NK-92 treated with Interleukin-12 subunit alpha and Interleukin-12 subunit beta, amount 100 ng/mL, for 24 hours (cell line): Measurements from ENCODE around the gene CORO7.
A peak's percentile ranks its signal among the peaks of the same experiment; 100 is the strongest.

ENCODE experiments used
- DNase-seq: peaks from one replicate; lab custom pipeline; 2025; lab: John Stamatoyannopoulos, UW

CORO7 gene

DNA sequence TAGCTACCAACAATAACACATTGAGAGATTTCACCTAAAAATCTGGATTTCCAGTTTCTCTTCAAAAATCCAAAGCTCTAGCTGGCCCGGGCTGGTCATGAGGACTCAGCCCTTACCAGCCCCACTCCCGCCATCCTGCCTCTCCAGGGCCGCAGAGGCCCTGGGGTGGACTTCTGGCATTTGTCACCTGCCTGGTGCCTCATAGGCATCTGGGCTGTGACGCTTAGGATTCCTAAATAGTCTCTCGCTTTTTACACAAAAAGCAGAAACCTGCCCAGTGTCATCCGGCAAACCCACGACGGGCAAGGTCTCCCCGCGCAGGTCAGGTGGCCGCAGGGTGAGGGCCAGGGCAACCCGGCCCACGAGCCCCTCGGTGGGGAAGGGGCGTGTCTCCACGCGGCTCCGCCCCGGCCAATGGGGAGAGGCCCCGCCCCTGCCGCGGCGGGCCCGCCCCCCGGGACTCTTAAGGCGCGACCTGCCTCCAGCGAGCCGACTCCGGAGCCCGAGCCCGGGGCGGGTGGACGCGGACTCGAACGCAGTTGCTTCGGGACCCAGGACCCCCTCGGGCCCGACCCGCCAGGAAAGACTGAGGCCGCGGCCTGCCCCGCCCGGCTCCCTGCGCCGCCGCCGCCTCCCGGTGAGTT, 44.9 kb downstream of the CORO7 start, which contains the start of gene VASN:
Gene VASN, plus strand, starts transcription at position 492 of the 644 bp plus-strand sequence. CDS start 9,030 bp downstream, outside the sequence.
- no peak for DNase-seq

- no peak for DNase-seq
Measured at GRCh38 chr16:4370570-4371356, 45.6 kb downstream of the CORO7 start.

GRCh38 chr16:4370151-4370550, 46.2 kb downstream of the CORO7 start:
- DNase-seq: no peak

GRCh38 chr16:4369007-4369733, 47.2 kb downstream of the CORO7 start:
- DNase-seq: no peak

- DNase-seq: no peak
Measured at GRCh38 chr16:4367393-4367856, 49.0 kb downstream of the CORO7 start.

GRCh38 chr16:4366016-4366415, 50.4 kb downstream of the CORO7 start:
- no peak for DNase-seq

DNA sequence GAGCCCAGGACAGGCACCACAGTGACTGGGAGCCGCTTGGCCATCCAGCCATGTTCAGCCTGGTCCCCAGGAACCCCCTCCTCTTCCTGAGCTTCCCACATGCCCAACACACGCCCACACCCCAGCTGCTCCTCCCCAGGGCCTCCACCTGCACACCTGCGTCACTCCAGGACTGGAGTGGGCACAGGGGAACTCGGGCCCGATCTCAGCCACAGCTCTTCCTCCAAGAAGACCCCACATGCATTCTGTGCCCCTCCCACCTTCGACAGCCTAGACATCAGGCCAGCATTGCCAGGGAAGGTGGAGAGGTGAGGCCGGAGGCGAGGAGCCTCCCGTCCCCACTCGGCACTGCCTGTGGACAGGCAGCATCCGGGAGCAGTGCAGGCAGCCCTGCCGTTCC, 50.8 kb downstream of the CORO7 start:
- DNase-seq: no peak

DNA sequence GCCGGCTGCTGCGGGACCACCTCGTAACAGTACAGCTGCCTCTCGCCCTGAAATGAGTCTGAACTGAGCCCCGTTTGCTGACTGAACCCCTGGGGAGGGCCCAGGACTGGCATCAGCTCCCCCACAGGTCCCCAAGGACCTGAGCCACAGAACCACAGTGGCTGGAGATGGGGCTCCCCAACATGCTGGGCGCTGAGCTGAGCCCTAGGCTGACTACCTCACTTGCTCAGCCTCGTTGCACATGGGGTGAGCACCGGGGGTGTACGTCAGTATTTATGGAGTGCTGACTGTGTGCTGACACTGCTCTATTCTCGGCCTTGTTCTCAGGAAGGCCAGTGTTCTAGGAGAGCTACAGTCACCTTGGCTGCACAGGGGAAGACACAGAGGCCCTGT, 51.4 kb downstream of the CORO7 start:
- no peak for DNase-seq

GRCh38 chr16:4364196-4365013, 52.0 kb downstream of the CORO7 start:
- DNase-seq: no peak

DNA sequence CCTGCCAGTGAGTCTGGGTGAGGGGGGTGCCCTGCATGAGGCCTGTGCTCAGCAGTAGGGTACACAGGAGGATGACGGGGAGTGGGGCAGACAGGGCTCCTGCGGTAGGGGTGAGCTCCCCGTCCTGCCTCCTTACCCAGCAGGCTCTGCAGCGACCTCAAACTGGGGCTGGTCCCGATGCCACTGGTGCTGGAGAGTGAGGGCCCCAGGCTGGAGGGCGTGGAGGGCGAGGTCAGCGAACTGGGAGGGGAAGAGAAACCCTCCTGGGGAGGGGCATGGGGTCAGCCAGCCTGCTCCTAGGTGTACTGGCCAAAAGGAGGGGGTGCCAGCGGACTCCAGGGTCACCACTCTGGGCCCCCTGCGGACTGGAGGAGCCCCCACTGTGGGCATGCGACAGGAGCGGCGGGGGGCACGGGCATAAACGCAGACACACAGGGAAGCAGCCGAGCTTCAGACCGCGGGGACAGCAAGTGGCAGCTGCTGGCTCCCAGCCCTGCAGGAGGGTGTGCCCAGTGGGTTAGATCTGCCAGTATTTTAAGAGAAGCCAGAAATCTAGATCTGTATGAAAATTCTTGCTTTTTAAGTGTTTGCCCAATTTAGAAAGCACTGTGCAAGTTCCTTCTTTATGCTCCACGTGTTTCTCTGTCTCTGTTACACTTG, 53.8 kb downstream of the CORO7 start:
- no peak for DNase-seq

DNA sequence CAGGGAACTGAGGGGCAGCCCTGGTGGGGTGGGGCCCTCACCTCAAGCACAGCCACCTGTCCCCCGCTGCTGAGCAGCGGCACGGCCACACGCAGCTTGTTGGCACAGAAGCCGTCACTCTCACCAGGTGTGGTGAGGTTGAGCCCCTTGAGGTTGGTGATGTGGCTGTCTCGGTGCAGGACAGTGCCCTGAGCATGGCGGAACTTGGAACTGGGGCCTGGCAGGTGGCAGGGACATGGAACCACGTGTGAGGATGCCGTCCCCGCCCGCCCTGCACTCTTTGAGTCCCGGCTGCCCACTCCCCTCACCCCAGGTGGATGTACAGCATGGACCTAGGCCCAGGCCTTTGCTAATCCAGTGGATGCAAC, 54.5 kb downstream of the CORO7 start:
- DNase-seq: no peak

- DNase-seq: no peak
Measured at GRCh38 chr16:4361033-4361943, 55.1 kb downstream of the CORO7 start.

- DNase-seq: no peak
Measured at GRCh38 chr16:4360538-4361021, 55.8 kb downstream of the CORO7 start.

GRCh38 chr16:4359914-4360313, 56.5 kb downstream of the CORO7 start:
- no peak for DNase-seq

DNA sequence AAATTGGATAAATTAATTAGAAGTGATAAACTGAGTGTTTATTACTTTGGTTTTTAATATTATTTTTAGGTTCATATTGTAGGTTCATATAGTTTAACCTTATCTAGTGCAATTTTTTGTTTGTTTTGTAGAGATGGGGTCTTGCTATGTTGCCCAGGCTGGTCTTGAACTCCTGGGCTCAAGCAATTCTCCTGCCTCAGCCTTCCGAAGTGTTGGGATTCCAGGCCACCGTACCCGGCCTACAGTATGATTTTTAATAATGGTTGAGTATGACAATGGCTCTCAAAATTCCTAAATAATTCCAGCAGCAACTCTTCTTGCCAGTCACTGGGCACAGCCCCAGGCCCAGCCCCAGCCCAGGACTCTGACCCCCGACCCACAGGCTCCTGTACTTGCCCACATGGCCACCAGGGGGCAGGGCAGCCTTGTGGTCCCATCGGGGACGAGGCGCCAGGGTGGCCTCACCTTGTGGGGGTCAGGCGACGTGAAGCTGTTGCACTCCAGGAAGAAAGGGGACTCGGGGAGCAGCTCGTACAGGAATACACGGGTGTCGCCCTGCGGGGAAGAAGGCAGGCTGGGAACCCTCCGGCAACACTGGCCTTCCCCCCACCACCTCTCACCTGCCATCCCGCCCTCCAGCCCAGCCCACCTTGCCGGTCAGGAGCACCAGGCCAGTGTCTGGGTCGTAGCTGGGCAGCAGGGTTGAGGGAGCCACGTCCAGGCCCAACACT, 57.4 kb downstream of the CORO7 start:
- DNase-seq: peak; percentile 18

DNA sequence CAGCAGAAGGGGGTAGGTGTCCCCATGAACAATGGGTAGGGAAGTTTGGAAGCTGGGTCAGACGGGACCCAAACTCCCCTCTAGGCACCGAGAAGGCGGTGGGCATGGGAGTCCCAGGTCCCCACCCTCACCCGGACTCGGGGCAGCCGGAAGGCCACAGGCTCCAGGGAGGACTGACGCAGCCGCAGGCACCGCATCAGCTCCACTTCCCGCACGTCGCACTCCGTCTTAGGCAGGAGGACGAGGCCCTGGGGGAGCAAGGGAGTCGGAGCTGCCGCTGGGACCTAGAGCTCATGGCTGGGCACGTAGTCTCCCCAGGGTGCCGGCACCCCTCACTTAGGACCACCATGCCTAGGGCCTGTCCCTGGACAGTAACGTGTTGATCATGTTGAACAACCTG, 58.2 kb downstream of the CORO7 start:
- no peak for DNase-seq

DNA sequence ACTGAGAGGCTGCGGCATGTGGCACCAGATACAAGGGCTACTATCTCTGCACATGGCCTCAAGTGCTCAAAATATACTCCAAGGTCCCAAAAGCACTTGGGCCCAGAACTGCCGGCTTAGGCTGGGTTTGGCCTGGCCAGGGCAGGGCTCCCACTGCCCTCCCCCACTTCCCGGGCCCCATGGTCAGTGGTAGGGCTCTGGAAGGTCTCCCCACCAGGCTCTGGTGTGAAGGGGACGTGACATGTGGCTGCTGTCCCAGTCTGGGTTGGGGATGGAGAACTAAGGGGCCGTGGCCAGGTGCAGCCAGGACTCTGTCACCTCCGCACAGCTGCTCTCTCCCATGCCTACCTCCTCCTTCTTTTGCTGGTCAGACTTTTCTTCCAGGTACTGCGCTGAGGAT, 59.6 kb downstream of the CORO7 start:
- DNase-seq: no peak

- DNase-seq: no peak
Measured at GRCh38 chr16:4354512-4355409, 61.6 kb downstream of the CORO7 start.
